Adipocyte (in vitro differentiated cells): Measurements from ENCODE around the gene AKAIN1.

Experiments
- DNase-seq: peaks from one replicate; pipeline ENCODE4 v3.0.0-alpha.2; 2015; ENCODE audit warnings: low read depth
- H3K27me3 ChIP-seq: replicated peaks from 2 replicates; pipeline ENCODE4 v1.7.0; 2013; ENCODE audit warnings: mild to moderate bottlenecking, low read length, moderate library complexity; ENCODE audit not compliant: control insufficient read depth, insufficient read depth
- H3K36me3 ChIP-seq: 2 replicates; pipeline ENCODE4 v1.7.0; 2013; ENCODE audit warnings: low read length, mild to moderate bottlenecking, moderate library complexity; ENCODE audit not compliant: control insufficient read depth, insufficient read depth, severe bottlenecking
- H3K4me1 ChIP-seq: 2 replicates; pipeline ENCODE4 v1.7.0; 2013; ENCODE audit warnings: mild to moderate bottlenecking, low read length, moderate library complexity; ENCODE audit not compliant: control insufficient read depth, insufficient read depth
- H3K4me3 ChIP-seq: 2 replicates; pipeline ENCODE4 v1.7.0; 2013; ENCODE audit warnings: mild to moderate bottlenecking, low read length, moderate library complexity
- H3K9ac ChIP-seq: 2 replicates; pipeline ENCODE4 v1.7.0; 2013; ENCODE audit warnings: mild to moderate bottlenecking, low read length, moderate library complexity
- H3K9me3 ChIP-seq: 2 replicates; pipeline ENCODE4 v1.7.0; 2013; ENCODE audit warnings: mild to moderate bottlenecking, low read length, moderate library complexity; ENCODE audit not compliant: control insufficient read depth

The AKAIN1 gene

GRCh38 chr18:5197032-5197434 is at the start of gene AKAIN1:
Gene AKAIN1, minus strand, starts transcription at chr18:5197257. Its CDS starts 204 bp downstream, at chr18:5197053.
- peaks cover 4% of the 10 kb centered on the region for H3K9me3 ChIP-seq
- peaks cover 2% of the 10 kb centered on the region for H3K4me1 ChIP-seq
- H3K27me3 ChIP-seq = peaks cover 52% of the 10 kb centered on the region
- no peaks in the 10 kb centered on the region for H3K36me3 ChIP-seq
- no peak within 1 kb of the TSS for H3K4me3 ChIP-seq
- DNase-seq = peak; percentile 36
- no peak within 1 kb of the TSS for H3K9ac ChIP-seq

GRCh38 chr18:5244941-5245340 is 47.9 kb upstream of the AKAIN1 start:
- Histone ChIP-seq H3K9ac (no peak overlapping the region), H3K4me3 (no peak overlapping the region), H3K36me3 (peaks cover 7% of the 10 kb centered on the region), H3K27me3 (no peaks in the 10 kb centered on the region), H3K9me3 (no peaks in the 10 kb centered on the region), H3K4me1 (no peaks in the 10 kb centered on the region)
- no peak for DNase-seq

GRCh38 chr18:5239447-5239846 is 42.4 kb upstream of the AKAIN1 start:
- Histone ChIP-seq H3K27me3 (no peaks in the 10 kb centered on the region), H3K9me3 (no peaks in the 10 kb centered on the region), H3K4me1 (peaks cover 16% of the 10 kb centered on the region), H3K4me3 (peak overlapping the region; percentile 92), H3K9ac (peak overlapping the region; percentile 97), H3K36me3 (peaks cover 7% of the 10 kb centered on the region)
- DNase-seq = no peak

GRCh38 chr18:5238371-5238976 is 41.4 kb upstream of the AKAIN1 start:
- no peaks in the 10 kb centered on the region for H3K27me3 ChIP-seq
- peaks cover 16% of the 10 kb centered on the region for H3K4me1 ChIP-seq
- H3K9me3 ChIP-seq = no peaks in the 10 kb centered on the region
- H3K9ac ChIP-seq = peak overlapping the region; percentile 97
- peak; percentile 69 for DNase-seq
- peaks cover 6% of the 10 kb centered on the region for H3K36me3 ChIP-seq
- H3K4me3 ChIP-seq = peak overlapping the region; percentile 92

GRCh38 chr18:5237723-5238370 is 40.8 kb upstream of the AKAIN1 start:
- Histone ChIP-seq H3K36me3 (peaks cover 4% of the 10 kb centered on the region), H3K9me3 (no peaks in the 10 kb centered on the region), H3K4me1 (peaks cover 16% of the 10 kb centered on the region), H3K9ac (peak overlapping the region; percentile 97), H3K4me3 (peak overlapping the region; percentile 92), H3K27me3 (no peaks in the 10 kb centered on the region)
- peak; percentile 96 for DNase-seq

GRCh38 chr18:5237083-5237722 is 40.1 kb upstream of the AKAIN1 start:
- no peaks in the 10 kb centered on the region for H3K36me3 ChIP-seq
- H3K9ac ChIP-seq = peak overlapping the region; percentile 97
- H3K4me3 ChIP-seq = peak overlapping the region; percentile 92
- no peaks in the 10 kb centered on the region for H3K9me3 ChIP-seq
- H3K4me1 ChIP-seq = peaks cover 16% of the 10 kb centered on the region
- no peaks in the 10 kb centered on the region for H3K27me3 ChIP-seq
- DNase-seq = peak; percentile 30

GRCh38 chr18:5214583-5215351 is 17.7 kb upstream of the AKAIN1 start:
- Histone ChIP-seq H3K4me3 (no peak overlapping the region), H3K9me3 (no peaks in the 10 kb centered on the region), H3K36me3 (no peaks in the 10 kb centered on the region), H3K4me1 (no peaks in the 10 kb centered on the region), H3K27me3 (peaks cover 3% of the 10 kb centered on the region), H3K9ac (no peak overlapping the region)
- no peak for DNase-seq

- Histone ChIP-seq H3K36me3 (no peaks in the 10 kb centered on the region), H3K4me3 (no peak overlapping the region), H3K9ac (no peak overlapping the region), H3K9me3 (no peaks in the 10 kb centered on the region), H3K27me3 (peaks cover 12% of the 10 kb centered on the region), H3K4me1 (no peaks in the 10 kb centered on the region)
- no peak for DNase-seq
These were observed 10.6 kb upstream of the AKAIN1 start for GRCh38 chr18:5207471-5208150.

- Histone ChIP-seq H3K36me3 (no peaks in the 10 kb centered on the region), H3K4me1 (peaks cover 2% of the 10 kb centered on the region), H3K4me3 (no peak overlapping the region), H3K27me3 (peaks cover 52% of the 10 kb centered on the region), H3K9me3 (peaks cover 4% of the 10 kb centered on the region), H3K9ac (no peak overlapping the region)
- DNase-seq = no peak
These were observed 1.3 kb upstream of the AKAIN1 start for GRCh38 chr18:5198311-5198710.

- Histone ChIP-seq H3K27me3 (peaks cover 52% of the 10 kb centered on the region), H3K36me3 (no peaks in the 10 kb centered on the region), H3K4me3 (no peak overlapping the region), H3K4me1 (peaks cover 2% of the 10 kb centered on the region), H3K9me3 (peaks cover 4% of the 10 kb centered on the region), H3K9ac (no peak overlapping the region)
- DNase-seq = no peak
These were observed 404 bp upstream of the AKAIN1 start for GRCh38 chr18:5197461-5197860.
